ENCODE results near the gene SEMG1.

DNA sequence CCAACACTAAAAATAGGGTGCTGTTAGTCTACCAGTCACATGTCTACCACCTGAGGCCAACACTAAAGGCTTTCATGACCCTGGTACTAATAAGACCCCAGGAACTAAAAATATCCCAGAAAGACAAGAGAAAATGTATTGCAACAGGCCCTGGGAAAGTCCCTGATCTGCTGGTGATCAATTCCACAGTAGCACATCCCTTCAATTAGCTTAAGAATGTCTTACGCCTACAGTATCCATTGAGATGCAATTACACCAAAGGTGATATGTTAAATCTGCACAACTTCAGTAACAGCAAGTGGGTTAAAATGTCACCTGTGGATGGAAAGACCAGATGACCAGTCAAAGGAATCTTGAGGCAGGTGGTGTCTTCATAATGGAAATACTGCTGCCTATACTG is 3.1 kb downstream of the SEMG1 start:
- no peak for TF ChIP-seq SP1 (IDR thresholded peaks at IDR 0.05)
- no peak for TF ChIP-seq SUZ12 (IDR thresholded peaks at IDR 0.05)
- TF ChIP-seq TARDBP (IDR thresholded peaks at IDR 0.05), result no peak
- no peak for TF ChIP-seq NFRKB (IDR thresholded peaks at IDR 0.05)
- TF ChIP-seq FOXA1 (IDR thresholded peaks at IDR 0.05), result no peak
- no peak for TF ChIP-seq FOXM1 (IDR thresholded peaks at IDR 0.05; ENCODE audit: borderline replicate concordance)
- TF ChIP-seq HDGF (IDR thresholded peaks at IDR 0.05; ENCODE audit: borderline replicate concordance), result no peak
- TF ChIP-seq LEF1 (IDR thresholded peaks at IDR 0.05; ENCODE audit: borderline replicate concordance), result no peak
- no peak for TF ChIP-seq PKNOX1 (IDR thresholded peaks at IDR 0.05)
- no peak for TF ChIP-seq ELF4 (IDR thresholded peaks at IDR 0.05)

All from HEK293T (cell line).